ENCODE measurements around the gene SLC12A4.

Gene SLC12A4

DNA sequence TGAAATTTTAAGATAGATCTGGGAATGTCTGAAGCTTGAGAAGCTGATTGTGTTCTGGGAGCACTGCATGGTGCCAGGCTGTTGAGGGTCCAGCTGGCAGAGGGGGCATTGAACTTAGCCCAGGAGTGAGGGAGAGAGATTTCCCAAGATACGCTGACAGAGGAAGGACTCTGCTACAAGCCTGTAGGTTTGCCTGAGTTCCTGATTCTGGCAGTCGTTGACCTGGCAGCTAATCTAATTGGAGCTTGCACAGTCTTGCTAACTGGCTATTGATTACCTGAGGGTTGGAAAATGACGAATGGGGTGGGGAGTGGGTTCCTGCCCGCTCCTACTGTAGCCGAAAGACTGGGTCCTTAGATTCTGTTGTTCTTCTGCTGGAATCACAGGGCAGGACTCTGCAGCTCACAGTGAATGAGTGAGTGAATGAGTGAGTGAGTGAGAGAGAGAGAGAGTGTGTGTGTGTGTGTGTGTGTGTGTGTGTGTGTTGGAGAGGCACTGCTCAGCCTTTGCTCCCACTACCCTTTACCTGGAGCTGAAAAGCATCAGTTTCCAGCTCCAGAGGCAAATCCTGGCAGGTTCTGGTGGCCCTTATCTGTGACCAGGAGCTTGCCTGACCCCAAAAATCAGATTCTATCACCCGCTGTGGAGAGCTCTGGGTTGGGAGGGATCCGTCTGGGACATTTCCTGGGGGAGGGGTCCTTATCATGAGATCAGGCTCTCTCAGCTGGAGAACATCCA, 53.5 kb downstream of the SLC12A4 start:
- H3K4me3 ChIP-seq (ENCODE audit: low read depth, low read length) = no peak overlapping the region
- TF ChIP-seq, protein P1, sequence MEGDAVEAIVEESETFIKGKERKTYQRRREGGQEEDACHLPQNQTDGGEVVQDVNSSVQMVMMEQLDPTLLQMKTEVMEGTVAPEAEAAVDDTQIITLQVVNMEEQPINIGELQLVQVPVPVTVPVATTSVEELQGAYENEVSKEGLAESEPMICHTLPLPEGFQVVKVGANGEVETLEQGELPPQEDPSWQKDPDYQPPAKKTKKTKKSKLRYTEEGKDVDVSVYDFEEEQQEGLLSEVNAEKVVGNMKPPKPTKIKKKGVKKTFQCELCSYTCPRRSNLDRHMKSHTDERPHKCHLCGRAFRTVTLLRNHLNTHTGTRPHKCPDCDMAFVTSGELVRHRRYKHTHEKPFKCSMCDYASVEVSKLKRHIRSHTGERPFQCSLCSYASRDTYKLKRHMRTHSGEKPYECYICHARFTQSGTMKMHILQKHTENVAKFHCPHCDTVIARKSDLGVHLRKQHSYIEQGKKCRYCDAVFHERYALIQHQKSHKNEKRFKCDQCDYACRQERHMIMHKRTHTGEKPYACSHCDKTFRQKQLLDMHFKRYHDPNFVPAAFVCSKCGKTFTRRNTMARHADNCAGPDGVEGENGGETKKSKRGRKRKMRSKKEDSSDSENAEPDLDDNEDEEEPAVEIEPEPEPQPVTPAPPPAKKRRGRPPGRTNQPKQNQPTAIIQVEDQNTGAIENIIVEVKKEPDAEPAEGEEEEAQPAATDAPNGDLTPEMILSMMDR (IDR thresholded peaks at IDR 0.05; ENCODE audit: low read depth, low read length) = no peak

DNA sequence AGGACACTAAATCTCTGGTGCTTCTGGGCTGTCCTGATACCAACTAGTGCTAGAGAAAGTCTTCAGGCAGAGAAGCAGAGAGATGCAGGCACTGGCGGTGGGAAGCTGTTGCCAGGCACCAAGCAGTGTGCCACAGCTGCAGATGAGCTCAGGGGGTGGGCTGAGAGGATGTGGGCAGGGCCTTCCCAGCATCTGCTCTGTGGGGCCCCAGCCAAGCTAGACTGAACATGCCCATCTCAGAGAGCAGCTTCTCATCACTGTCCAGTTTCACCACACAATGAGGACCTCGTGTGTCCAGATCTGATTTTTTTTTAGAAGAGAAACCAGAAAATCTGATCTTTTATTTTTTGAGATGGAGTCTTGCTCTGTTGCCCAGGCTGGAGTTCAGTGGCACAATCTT, 58.3 kb downstream of the SLC12A4 start:
- TF ChIP-seq, protein P1 (IDR thresholded peaks at IDR 0.05; ENCODE audit: low read depth, low read length) = no peak
- no peak overlapping the region for H3K4me3 ChIP-seq (ENCODE audit: low read depth, low read length)

DNA sequence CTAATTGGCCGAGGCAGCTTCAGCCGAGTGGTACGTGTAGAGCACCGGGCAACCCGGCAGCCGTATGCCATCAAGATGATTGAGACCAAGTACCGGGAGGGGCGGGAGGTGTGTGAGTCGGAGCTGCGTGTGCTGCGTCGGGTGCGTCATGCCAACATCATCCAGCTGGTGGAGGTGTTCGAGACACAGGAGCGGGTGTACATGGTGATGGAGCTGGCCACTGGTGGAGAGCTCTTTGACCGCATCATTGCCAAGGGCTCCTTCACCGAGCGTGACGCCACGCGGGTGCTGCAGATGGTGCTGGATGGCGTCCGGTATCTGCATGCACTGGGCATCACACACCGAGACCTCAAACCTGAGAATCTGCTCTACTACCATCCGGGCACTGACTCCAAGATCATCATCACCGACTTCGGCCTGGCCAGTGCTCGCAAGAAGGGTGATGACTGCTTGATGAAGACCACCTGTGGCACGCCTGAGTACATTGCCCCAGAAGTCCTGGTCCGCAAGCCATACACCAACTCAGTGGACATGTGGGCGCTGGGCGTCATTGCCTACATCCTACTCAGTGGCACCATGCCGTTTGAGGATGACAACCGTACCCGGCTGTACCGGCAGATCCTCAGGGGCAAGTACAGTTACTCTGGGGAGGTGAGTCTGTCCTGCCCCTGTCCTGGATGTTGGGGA, 59.2 kb downstream of the SLC12A4 start:
- TF ChIP-seq, protein P1 (IDR thresholded peaks at IDR 0.05; ENCODE audit: low read depth, low read length) = no peak
- H3K4me3 ChIP-seq (ENCODE audit: low read depth, low read length) = no peak overlapping the region

DNA sequence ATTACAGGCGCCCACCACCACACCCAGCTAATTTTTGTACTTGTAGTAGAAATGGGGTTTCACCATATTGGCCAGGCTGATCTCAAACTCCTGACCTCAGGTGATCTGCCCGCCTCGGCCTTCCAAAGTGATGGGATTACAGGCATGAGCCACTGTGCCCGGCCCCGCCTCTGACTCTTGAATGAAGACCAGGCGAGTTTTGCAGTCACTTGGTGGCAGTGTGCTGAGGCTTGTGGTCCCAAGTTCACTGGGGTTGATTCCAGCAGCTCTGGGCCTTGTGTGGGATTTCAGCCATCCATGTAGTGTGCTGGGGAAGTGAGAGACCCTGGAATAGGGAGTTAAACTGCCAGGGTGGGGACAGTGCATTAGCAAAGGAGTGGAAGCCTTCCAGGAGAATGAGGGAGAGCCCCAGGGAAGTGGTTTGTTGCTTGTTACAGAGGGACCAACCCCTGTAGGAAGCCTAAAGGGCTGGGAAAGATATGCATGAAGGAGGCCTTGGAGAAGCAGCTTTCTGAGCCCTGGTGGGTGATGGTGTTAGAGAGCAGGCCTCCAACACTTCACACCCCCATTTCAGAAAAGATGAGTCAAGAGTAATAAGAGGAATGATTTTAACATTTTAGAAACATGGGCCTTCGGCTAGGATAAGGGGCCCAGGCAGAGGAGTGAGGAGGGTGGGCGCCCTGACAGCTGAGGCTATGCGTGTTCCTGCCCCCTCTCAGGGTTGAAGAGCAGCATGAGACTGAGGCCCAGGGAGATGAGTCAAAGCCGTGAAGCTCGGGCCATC, 60.8 kb downstream of the SLC12A4 start:
- H3K4me3 ChIP-seq (ENCODE audit: low read depth, low read length) = no peak overlapping the region
- TF ChIP-seq, protein P1 (IDR thresholded peaks at IDR 0.05; ENCODE audit: low read depth, low read length) = no peak

DNA sequence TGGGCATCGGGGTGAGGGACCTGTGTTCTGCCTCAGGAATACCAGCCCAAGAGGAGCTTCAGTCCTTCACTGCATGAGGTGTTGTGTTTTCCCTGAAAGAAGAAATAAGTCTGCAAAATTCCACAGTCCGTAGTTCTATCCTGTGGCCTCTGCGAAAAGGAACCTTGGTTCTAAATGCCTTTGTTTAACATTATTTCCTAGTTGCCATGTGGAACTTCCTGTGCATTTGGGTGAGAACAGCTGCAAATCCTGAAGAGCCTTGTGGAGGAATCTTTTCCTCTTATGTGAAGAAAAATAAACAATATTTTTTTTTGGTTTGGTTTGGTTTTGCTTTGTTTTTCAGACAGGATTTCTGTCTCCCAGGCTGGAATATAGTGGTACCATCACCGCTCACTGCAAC, 65.6 kb downstream of the SLC12A4 start:
- TF ChIP-seq, protein P1 (IDR thresholded peaks at IDR 0.05; ENCODE audit: low read depth, low read length) = no peak
- no peak overlapping the region for H3K4me3 ChIP-seq (ENCODE audit: low read depth, low read length)

DNA sequence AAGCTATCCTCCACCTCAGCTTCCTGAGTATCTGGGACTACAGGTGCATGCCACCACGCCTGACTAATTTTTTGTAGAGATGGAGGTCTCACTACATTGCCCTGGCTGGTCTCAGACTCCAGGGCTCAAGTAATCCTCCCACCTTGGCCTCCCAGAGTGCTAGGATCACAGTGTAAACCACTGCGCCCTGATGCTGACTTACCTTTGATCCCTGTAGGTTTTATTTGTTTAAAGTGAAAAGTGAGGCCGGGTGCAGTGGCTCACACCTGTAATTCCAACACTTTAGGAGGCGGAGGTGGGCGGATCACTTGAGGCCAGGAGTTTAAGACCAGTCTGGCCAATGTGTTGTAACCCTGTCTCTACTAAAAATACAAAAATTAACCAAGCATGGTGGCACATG, 66.7 kb downstream of the SLC12A4 start:
- TF ChIP-seq, protein P1 (IDR thresholded peaks at IDR 0.05; ENCODE audit: low read depth, low read length) = no peak
- H3K4me3 ChIP-seq (ENCODE audit: low read depth, low read length) = no peak overlapping the region

All from WI38 (cell line).